Fibroblast of skin of right biceps (primary cell): ENCODE results near the gene MTHFD1L.
"Not testable (repeated sequence)": the region's sequence is repeated elsewhere in the genome, so short reads cannot be mapped to it uniquely, and the experiment has no call there.

Source experiments
- DNase-seq: peaks from one replicate; pipeline ENCODE4 v3.0.0-alpha.2; 2013

Gene MTHFD1L

DNA sequence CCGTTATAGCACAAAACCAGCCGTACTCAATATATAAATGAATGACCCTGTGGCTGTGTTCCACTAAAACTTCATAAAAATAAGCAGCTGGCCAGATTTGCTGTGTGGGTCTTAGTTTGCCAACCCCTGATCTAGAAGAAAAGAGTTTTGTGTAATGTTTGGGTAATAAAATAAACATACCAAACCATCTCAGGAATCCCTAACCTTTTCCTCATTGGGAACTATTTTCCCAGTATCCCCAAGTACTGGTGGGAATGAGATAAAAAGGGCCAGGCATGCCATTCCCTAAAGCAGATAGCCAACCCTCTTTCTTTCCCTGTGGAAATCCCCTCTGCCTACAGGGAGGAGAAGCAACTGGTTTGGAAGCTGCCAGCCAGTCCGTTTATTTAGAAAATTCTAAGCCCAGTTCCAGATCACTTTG, 205.1 kb downstream of the MTHFD1L start:
- DNase-seq = peak; percentile 53

DNA sequence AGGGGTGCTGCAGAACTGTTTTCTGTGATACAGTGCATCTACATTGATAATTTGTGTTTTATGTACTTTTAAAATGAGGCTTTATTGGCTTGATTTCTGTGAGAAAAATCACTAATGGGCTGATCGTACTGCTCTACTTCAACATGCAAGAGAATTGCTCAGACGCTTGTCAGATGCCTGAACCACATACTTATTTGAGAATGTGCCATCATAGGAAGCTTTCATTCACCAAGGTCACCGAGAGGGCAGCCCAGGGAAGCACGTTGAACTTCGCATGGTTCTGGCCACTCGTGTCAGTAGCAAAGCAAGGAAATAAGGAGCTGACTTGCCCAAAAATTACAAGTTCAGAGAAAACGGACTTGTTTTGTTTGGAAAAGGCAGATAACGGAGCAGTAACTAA, 205.8 kb downstream of the MTHFD1L start:
- DNase-seq = peak; percentile 86

DNA sequence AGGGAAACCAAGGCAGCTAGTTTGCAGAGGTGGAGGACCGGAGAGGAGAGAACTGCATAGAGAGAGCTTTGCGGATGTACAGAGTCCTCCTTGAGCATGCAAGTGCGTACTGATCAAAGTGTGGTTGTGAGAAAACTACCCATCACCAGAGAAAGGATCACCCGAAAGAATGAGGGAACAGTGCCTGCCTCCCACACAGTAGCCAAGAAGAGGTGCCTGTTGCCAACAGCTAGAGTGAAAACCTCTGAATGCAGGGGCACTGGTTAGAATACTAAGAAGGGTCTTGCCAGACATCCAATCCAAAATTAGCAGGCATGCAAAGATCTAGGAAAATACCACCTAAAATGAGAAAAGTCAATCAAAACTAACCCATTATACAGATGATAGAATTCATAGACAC, 207.6 kb downstream of the MTHFD1L start:
- no peak for DNase-seq

DNA sequence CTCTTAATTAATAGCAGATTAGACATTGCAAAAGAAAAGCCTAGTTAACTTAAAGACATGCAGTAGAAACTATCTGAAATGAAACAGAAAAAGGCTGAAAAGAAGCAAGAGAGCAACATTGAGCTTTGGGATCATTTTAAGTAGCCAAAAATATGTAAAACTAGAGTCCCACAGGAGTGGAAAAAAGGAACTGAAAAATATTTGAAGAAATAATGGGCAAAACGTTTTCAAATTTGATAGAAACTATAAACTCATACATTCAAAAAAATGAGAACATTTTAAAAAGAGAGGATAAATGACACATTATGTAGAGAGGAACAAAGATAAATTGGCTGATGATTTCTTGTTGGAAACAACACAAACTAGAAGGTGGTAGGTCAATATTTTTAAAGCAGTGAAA, 208.2 kb downstream of the MTHFD1L start:
- no peak for DNase-seq

DNA sequence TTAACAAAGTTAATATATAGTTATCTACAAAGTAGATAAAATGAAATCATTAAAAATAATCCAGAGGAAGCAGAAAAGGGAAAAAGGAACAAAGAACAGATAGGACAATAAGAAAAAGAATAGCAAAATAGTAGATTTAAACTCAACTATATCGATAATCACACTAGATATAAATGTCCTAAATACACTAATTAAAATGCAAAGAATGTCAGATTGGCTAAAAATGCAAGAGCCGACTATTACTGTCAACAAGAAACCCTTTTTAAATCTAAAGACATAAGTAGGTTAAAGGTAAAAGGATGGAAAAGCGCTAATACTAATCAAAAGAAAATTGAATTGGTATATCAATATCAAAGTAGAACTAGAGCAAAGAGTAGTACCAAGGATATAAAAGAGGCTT, 209.5 kb downstream of the MTHFD1L start:
- DNase-seq = no peak

DNA sequence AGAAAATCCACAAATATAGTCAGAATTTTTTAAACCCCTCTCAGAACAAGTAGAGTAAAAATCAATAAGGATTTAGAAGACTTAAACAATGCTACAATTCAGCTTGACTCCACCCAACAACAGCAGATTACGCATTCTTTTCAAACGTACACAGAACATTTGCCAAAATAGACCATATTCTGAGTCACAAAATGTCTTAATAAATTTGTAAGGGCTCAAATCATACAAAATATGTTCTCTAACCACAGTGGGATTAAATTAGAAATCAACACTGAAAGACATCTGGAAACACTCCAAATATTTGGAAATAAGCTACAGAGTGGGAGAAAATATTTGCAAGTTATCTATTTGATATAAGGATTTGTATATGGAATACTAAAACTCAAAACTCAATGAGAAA, 210.0 kb downstream of the MTHFD1L start:
- peak; percentile 86 for DNase-seq

DNA sequence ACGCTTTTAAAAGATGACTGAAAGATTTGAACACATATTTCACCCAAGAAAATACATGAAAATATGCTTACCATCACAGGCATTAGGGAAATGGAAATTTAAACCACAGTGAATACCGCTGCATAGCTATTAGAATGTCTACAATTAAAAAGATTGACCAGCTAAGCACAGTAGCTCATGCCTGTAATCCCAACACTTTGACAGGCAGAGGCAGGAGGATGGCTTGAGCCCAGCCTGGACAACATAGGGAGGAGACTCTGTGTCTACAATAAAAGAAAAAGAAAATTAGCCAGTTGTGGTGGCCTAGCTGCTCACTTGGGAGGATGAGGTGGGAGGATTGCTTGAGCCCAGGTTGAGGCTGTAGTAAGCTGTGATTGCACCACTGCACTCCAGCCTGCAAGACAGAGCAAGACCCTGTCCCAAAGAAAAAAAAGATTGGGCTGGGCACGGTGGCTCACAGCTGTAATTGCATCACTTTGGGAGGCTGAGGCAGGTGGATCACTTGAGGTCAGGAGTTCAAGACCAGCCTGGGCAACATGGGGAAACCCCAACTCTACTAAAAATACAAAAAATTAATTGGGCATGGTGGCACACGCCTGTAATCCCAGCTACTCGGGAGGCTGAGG, 210.5 kb downstream of the MTHFD1L start:
- peak; percentile 30 for DNase-seq

DNA sequence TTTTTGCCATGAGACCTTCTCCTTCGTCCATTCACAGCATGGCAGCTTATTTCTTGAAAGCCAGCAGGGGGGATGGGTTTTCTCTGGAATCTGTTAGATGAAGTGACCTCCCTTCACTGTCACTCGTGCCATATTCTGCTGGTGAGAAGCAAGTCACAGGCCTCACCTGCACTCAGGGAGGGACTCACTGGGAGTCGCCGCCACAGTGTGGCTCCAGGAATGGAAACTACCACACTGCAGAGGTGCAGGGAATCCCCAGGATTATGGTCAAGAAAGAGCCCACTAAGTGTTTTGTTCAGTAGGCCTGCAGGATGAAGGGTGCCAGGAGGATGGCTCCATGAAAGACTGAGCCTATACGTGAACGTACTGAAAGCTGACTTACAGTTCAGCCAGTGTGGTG, 213.2 kb downstream of the MTHFD1L start:
- DNase-seq = no peak

DNA sequence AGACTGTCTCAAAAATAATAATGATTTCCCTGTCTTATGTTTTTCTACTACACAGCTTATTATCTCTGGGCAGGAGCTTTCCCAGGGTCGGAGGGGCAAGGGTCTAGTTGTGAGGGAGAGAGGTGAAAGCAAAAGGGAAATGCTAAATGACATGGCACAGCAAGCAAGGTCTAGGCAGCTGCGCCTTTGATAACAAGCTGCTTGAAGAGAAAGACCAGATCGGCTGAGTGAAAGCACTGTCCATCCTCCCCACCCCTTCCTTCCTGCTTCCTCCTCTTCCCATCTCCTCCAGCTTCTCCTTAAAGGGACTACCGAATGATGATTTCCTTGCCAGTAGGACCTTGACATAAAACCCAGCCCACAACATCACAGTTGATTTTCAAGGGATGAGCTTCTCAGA, 216.2 kb downstream of the MTHFD1L start:
- DNase-seq = no peak

DNA sequence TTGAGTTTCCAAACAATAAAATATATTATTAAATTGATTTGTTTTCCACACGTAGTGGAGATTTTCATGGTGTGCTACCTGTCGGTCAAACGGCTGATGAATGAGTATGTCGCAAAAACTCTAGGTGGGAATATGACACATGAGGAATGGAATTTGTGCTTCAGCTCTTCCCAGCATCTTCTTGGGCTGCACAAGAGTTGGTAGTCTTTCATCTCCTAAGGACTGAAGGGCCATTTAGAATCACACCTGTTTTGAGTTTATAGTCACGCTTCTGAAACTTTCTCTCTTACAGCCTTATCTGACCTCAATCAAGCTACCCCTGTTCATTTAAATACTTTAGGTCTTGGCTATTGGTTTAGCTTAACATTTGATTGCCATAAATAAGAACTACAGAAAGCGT, 216.6 kb downstream of the MTHFD1L start:
- peak; percentile 49 for DNase-seq

DNA sequence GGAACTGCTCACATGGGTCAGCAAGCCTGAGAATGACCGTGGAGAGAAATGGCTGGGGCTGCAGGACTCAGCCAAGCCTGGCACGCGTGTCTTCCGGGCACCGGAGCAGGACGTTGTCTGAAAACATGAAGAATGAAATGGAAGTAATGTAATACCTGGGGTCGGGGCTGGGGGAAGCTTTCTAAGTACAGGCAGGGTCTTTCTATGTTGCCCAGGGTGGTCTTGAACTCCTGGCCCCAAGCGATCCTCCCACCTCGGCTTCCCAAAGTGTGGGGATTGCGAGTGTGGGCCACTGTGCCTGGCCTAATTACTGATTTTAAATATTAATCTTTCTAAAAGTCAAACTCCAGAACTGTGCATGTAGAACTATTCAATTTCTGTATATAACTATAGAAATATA, 218.8 kb downstream of the MTHFD1L start:
- no peak for DNase-seq

DNA sequence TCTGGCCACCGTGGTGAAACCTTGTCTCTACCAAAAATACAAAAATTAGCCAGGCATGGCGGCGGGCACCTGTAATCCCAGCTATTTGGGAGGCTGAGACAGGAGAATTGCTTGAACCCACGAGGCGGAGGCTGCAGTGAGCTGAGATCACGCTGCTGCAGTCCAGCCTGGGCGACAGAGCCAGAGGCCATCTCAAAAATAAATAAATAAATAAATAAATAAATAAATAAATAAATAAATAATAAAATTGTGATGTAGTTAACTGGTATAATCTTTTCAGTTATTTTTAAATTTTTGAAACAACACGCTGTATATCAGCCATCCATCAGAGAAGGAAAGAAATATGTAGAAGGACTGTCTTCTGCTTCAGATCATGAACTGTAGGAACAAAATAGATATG, 221.6 kb downstream of the MTHFD1L start:
- DNase-seq = not testable (repeated sequence)

DNA sequence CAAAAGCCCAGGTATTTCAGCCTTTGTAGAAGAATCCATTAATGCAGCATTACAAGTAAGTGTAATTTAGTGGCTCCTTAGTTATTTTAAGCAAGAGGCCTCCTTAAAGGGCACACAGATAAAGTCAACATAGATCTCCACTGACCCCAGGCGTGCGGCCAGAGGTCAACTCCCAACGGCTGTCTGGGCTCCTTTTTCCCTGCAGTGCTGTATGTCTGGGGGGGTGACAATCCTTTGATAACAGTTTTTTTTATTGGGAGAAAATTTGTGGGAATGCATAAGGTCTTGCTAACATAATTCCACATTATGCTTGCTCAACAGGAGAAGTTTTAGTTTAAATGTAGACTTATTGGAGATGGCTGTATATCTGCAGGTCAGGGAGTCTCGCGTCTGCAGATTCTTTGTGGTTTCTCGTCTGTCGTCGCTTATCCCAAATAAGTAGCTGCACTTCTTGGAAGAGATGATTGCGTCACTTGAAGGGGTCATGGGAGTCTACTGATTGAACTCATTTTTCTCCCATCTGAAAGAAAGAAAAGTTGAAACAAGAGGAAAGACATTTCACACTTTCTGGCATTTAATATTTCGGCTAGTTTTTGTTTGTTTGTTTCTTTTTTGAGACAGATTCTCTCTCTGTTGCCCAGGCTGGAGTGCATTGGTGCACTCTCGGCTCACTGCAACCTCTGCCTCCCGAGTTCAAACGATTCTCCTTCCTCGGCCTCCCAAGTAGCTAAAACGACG, 222.5 kb downstream of the MTHFD1L start:
- DNase-seq = peak; percentile 96

DNA sequence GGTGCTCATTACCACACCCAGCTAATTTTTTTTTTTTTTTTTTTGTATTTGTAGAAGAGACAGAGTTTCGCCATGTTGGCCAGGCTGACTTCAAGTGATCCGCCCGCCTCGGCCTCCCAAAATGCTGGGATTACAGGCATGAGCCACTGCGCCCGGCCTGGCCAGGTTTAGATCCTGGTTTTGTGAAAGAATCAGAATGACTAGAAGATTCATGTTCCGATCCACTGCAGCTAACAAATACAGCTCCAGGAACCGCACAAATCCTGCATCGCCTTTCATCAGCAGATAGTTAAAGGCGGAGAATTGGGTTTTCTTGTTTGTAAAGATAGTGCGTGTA, 223.1 kb downstream of the MTHFD1L start:
- no peak for DNase-seq

DNA sequence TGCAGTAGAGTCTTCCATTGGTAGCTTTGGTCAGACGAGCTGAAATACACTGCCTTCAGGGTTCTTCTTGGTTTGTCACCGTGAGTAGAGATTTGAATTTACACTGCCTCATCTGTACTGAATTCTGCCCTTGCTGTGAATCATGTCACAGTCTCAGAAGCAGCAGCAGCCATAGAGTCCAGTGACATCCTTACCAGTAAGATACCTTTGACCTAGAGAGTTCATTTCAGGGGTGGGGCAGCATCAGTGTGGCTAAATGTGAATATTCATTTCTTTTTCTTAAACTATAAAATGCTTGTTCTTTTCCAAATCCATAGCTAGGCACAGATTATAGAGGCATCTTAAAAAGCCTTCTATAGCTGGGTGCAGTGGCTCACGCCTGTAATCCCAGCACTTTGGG, 223.5 kb downstream of the MTHFD1L start:
- no peak for DNase-seq

DNA sequence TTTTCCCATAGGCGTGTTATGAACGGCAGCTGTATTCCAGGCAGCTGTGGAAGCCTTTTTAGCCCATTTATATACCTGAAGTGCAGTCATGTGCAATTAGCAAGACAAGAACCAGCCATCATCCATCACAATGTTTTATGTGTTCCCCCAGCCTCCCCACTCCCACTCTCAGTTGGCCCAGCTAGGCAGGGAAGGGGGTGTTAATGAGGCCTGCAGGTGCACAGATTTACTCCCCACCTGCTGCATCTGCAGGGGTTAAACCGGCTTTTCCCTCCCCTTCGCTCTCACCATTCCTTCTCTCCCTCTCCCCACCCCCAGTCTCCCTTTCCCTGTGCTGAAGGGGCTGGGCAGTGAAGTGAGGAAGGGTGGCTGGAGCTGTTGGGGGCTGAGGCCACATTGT, 224.5 kb downstream of the MTHFD1L start:
- no peak for DNase-seq

DNA sequence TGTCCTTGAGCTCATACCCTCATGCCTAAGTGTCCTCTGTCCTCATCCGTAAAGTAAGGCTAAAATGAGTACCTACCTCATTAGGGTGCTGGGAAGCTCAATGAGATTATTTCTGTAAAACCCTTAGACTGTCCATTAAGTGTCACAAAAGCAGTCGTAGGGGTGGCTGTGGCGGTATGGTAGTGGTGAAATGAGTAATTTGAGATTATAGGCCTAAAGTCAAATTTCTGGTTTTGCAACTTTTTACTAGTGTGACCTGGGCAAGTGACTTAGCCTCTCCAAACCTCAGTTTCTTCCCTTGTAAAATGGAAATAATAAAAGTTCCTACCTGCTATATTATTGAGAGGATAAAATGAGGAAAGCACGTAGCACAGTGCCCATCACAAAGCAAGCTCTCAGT, 226.1 kb downstream of the MTHFD1L start:
- DNase-seq = no peak

DNA sequence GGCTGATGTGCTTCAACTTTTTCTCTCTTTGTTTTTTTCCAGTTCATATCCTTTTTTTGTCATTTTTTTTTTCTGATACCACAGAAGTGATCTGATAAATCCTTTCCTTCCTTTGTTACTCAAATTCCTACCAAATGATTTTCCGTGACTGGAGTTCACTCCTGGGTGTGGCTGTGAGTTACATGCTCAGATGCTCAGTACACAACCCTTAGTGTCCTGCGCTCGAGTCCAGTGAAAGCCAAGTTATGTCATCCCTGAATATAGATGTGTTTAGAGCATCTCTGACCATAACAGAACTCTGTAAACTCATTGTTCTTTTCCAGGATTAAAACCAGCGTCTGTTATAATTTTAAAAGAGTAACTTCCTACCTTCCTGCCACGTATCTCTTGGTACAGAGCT, 227.1 kb downstream of the MTHFD1L start:
- no peak for DNase-seq

DNA sequence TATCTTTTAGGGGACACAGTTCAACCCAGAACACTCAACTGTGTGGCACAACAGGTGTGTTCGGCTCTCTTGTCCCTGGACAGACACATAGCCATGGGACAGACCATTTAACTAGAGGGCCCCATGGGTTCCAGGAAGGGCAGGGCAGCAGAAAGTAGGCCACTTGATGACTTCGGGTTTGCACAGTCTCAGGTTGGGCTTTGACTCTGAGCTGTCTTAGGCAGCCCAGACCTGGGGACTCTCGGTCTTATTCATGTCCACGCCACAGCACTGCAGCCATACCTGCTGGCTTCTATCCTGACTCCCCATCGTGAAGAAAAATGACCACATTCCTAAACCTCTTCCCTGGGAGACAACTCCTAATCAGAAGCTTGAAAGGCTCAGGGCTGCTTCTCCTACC, 228.2 kb downstream of the MTHFD1L start:
- DNase-seq = no peak

DNA sequence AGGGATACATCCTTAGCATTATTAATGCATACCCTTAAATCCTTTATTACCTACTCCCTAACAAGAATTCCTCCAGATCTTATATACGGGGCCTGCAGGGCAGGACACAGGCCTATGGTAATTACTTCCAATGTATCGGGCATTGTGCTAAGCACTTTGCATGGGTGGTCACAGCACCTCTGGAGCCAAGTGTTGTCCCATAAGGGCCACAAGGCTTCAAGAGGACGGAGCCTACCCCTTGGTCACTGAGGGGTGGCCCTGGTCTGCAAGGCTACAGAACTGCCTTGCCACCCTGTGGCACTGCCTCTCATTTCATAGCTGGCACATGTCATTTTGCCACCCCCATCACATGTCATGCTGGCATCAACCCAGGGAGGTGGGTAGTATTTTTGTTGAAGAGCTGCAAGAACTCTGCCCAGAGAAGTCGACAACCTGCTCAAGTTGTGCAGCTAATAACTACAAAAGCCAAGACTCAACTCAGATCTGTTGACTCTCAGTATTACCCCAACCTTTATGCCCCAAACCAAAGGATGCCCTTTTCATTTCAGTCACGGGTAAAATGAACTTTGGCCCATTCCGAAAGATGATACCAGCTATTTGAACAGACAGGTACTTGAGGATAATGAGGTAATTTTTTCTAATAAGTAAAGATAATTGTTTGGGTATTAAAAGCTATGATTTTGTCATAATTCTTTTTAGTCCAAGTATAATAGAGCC, 230.2 kb downstream of the MTHFD1L start:
- no peak for DNase-seq

DNA sequence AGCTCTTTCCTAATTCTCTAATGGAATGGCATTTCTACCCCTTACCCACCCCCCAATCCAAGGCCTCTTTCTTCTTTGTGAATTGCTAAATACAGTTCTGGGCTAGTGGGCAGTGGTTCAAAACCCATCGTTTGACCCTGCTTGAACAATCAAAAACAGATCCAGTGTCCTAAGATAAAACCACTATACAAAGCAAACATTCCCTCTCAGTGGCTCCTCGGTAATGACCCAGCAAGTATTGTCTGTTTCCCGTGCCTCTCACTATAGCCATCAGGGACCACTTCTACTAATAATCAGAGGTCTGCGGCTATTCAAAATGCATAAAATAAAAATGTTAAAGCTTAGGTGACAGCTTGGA, 230.7 kb downstream of the MTHFD1L start:
- no peak for DNase-seq

DNA sequence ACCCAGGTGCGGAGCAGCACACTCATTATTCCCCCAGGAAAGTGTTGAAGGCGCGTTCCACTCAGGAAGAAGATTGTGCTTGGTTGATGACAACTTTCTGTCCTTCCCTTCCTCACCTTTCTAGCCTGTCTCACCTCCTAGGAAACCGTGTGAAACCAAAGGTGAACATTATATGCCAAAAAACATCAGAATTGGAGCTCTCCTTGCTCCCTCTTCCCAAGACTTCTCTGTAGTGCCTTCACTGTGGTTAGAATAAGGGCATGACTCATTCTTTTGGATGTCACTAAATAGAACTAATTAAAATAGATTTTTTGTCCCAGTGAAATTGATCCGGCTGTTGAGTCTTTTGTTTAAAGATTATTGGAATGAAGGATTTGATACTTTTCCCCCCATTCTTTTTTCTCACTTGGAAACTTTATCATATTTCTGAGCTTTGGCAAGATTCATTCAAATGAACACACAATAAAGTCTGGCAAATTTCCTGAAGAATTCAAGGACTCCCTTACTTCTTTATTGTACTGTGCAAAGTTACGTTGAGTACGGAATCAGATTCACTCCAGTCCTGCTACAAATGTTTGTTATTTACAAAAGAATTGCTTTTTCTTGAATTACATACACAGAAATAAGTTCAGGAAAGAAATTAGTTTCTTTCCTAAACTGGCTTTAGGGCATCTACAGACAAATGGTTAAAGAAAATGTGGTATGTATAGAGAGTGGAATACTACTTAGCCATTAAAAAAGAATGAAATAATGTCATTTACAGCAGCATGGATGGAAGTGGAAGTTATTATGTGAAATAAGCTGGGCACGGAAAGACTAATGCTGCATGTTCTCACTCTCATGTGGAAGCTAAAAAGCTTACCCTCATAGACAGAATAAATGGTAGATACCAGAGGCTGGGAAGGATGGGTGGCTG, 231.4 kb downstream of the MTHFD1L start:
- DNase-seq = peak; percentile 33

DNA sequence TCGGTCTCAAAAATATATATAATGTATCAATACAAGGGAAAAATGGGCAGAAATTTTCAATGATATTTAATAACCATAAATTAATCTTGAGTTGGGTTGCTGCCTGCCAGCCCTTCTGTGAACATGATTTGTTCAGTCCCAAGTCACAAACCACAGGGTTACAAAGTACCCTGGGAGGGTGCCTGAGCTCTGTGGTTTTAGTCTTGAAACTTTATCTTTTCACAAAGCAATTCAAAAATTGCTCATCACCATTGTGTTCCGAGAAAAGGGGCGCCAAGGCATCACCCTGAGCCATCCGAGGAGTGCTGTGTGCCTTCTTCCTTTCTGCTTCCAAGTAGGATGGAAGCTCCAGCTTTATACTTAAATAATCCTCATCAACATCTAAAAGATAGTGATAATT, 232.7 kb downstream of the MTHFD1L start:
- DNase-seq = no peak
